RWPE2 (cell line): ENCODE results near the gene FUT3.

ENCODE experiments used
- ATAC-seq: fragments of 200-7000 bp; cut with Tn5 transposase; 3 replicates; pipeline ENCODE4 v1.9.1; 2021; ENCODE audit warnings: low read depth
- DNase-seq: peaks from one replicate; pipeline ENCODE4 v3.0.0-alpha.2; 2020; ENCODE audit warnings: low spot score
- H3K27ac ChIP-seq: fragments of 450-650 bp; 2 replicates; pipeline ENCODE4 v1.5.1; 2017; ENCODE audit warnings: mild to moderate bottlenecking; ENCODE audit not compliant: poor library complexity, severe bottlenecking
- H3K27me3 ChIP-seq: fragments of 250-450 bp; sonication (Bioruptor Pico); 2 replicates; pipeline ENCODE4 v1.5.1; 2021; ENCODE audit warnings: mild to moderate bottlenecking, moderate library complexity; ENCODE audit not compliant: insufficient read depth, poor library complexity, severe bottlenecking
- H3K36me3 ChIP-seq: fragments of 250-450 bp; sonication (Bioruptor Pico); 2 replicates; pipeline ENCODE4 v1.5.1; 2020; ENCODE audit warnings: low read depth, mild to moderate bottlenecking, moderate library complexity
- H3K4me1 ChIP-seq: fragments of 250-450 bp; sonication (Bioruptor Pico); 2 replicates; pipeline ENCODE4 v1.5.1; 2021; ENCODE audit warnings: mild to moderate bottlenecking, moderate library complexity; ENCODE audit not compliant: insufficient read depth, poor library complexity, severe bottlenecking
- H3K4me3 ChIP-seq: fragments of 250-450 bp; sonication (Bioruptor Pico); 2 replicates; pipeline ENCODE4 v1.5.1; 2021; ENCODE audit warnings: mild to moderate bottlenecking, moderate library complexity; ENCODE audit not compliant: severe bottlenecking
- H3K9me3 ChIP-seq: fragments of 250-450 bp; sonication (Bioruptor Pico); 2 replicates; pipeline ENCODE4 v1.5.1; 2021; ENCODE audit warnings: mild to moderate bottlenecking, moderate library complexity; ENCODE audit not compliant: severe bottlenecking
- CTCF ChIP-seq: fragments of 450-650 bp; IDR thresholded peaks from one replicate; pipeline ENCODE4 v1.5.1; 2017; ENCODE audit warnings: mild to moderate bottlenecking, moderate library complexity; ENCODE audit not compliant: poor library complexity, severe bottlenecking

FUT3 gene

GRCh38 chr19:5804516-5805461, 46.5 kb downstream of the FUT3 start, which contains the start of gene NRTN:
TSS of gene NRTN (plus strand) at chr19:5805067. CDS start at chr19:5824166, 19,099 bp downstream.
- H3K4me1 ChIP-seq: no peaks in the 10 kb centered on the region
- no peak for TF ChIP-seq CTCF
- H3K4me3 ChIP-seq: peak within 1 kb of the TSS; percentile 25
- ATAC-seq (no peak), DNase-seq (no peak)
- peaks cover 12% of the 10 kb centered on the region for H3K27me3 ChIP-seq
- H3K9me3 ChIP-seq: no peaks in the 10 kb centered on the region
- H3K36me3 ChIP-seq: no peaks in the 10 kb centered on the region
- H3K27ac ChIP-seq: no peak within 1 kb of the TSS

- H3K27ac ChIP-seq: no peak overlapping the region
- no peaks in the 10 kb centered on the region for H3K4me1 ChIP-seq
- DNase-seq (peak; percentile 80), ATAC-seq (peak; percentile 88)
- peaks cover 12% of the 10 kb centered on the region for H3K27me3 ChIP-seq
- no peaks in the 10 kb centered on the region for H3K9me3 ChIP-seq
- no peaks in the 10 kb centered on the region for H3K36me3 ChIP-seq
- peak; percentile 92 for TF ChIP-seq CTCF
- H3K4me3 ChIP-seq: peak overlapping the region; percentile 6
Observed at GRCh38 chr19:5803752-5804515, 47.3 kb downstream of the FUT3 start.

- Histone ChIP-seq H3K27ac (no peak overlapping the region), H3K4me3 (peak overlapping the region; percentile 6), H3K4me1 (no peaks in the 10 kb centered on the region), H3K36me3 (no peaks in the 10 kb centered on the region), H3K27me3 (peaks cover 12% of the 10 kb centered on the region), H3K9me3 (no peaks in the 10 kb centered on the region)
- no peak for TF ChIP-seq CTCF
- no peak for DNase-seq
- ATAC-seq: no peak
Observed at GRCh38 chr19:5803441-5803751, 47.9 kb downstream of the FUT3 start.

- peaks cover 12% of the 10 kb centered on the region for H3K27me3 ChIP-seq
- no peaks in the 10 kb centered on the region for H3K9me3 ChIP-seq
- H3K27ac ChIP-seq: no peak overlapping the region
- DNase-seq: no peak
- no peak overlapping the region for H3K4me3 ChIP-seq
- TF ChIP-seq CTCF: no peak
- ATAC-seq: no peak
- H3K36me3 ChIP-seq: no peaks in the 10 kb centered on the region
- no peaks in the 10 kb centered on the region for H3K4me1 ChIP-seq
Observed at GRCh38 chr19:5801796-5802619, 49.2 kb downstream of the FUT3 start.
